Ascending aorta (tissue), 2 donors: ENCODE measurements around the gene ZNF512. TPM values are rescaled to one million over a fixed set of nuclear protein-coding genes. Genes with fewer than 3 reads are reported as not detected.

ENCODE experiments used
- DNase-seq, 2 donors: peaks; one replicate each; pipeline ENCODE4 v3.0.0-alpha.2; 2019; ENCODE audit warnings: low spot score in 2 of 2
- H3K27ac ChIP-seq, 2 donors: fragments of 200-600 bp; sonication (generic); one replicate each; pipeline ENCODE4 v1.5.1; 2016 to 2017; ENCODE audit warnings: mild to moderate bottlenecking in 1 of 2
- H3K27me3 ChIP-seq: fragments of 200-600 bp; sonication (generic); one replicate; pipeline ENCODE4 v1.5.1; 2017
- H3K36me3 ChIP-seq, 2 donors: fragments of 200-600 bp; sonication (generic); one replicate each; pipeline ENCODE4 v1.5.1; 2016
- H3K4me1 ChIP-seq, 2 donors: fragments of 200-600 bp; sonication (generic); one replicate each; pipeline ENCODE4 v1.5.1; 2016 to 2017; ENCODE audit warnings: mild to moderate bottlenecking in 1 of 2
- H3K4me3 ChIP-seq, 2 donors: fragments of 200-600 bp; sonication (generic); one replicate each; pipeline ENCODE4 v1.5.1; 2016 to 2017; ENCODE audit warnings: mild to moderate bottlenecking in 1 of 2
- H3K9me3 ChIP-seq, 2 donors: fragments of 200-600 bp; sonication (generic); one replicate each; pipeline ENCODE4 v1.5.1; 2016
- CTCF ChIP-seq, 3 experiments: fragments of 200-600 bp in 2 of 3; fragments of 450-650 bp in 1 of 3; sonication (generic) in 2 of 3; IDR thresholded peaks; one replicate each; pipeline ENCODE4 v1.5.1; 2016 to 2019; ENCODE audit warnings: antibody characterized with exemption in 3 of 3, mild to moderate bottlenecking in 1 of 3, moderate library complexity in 1 of 3
- intact Hi-C: fragments of 100-400 bp; cut with DNase I; formaldehyde crosslinking; loops from one replicate; pipeline ENCODE4 v1.15.1; 2023
- total RNA-seq: library from RNA; depleted of rRNA; stranded (reverse); fragments of >200 nt; gene quantifications from one replicate; pipeline ENCODE4 v1.1.0, GENCODE V29; 2016

ZNF512 gene
- total RNA-seq, 1 donor from 2014 or later: 64.8 TPM

DNA sequence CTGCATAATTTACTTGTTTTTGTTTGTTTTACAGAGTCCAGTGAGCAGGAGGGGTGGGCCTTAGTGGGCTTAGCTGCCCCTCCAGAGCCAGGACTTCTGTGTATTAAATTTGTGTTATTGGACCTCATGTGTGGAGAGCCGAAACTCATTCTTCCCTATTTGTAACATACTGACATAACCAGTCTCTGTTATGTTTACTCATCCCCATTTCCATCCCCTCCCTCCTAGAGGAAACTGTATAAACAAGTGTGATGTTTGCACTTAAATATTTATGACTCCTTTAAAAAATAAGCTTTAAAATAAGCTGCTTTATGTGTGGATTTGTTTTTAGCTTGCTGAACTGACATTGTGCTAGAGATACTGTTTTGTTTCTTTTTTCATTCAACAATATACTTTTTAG is 13.8 kb downstream of the ZNF512 start:
- H3K4me3 ChIP-seq: no peak overlapping the region
- H3K27ac ChIP-seq: no peak overlapping the region
- peaks cover 0 to 7% of the 10 kb centered on the region in 2 donors for H3K9me3 ChIP-seq
- no peak for TF ChIP-seq CTCF (IDR thresholded peaks at IDR 0.05)
- no peaks in the 10 kb centered on the region for H3K4me1 ChIP-seq
- intact Hi-C loops: no loop called here
- H3K27me3 ChIP-seq: no peaks in the 10 kb centered on the region
- H3K36me3 ChIP-seq: peaks cover 13 to 39% of the 10 kb centered on the region in 2 donors
- no peak for DNase-seq

DNA sequence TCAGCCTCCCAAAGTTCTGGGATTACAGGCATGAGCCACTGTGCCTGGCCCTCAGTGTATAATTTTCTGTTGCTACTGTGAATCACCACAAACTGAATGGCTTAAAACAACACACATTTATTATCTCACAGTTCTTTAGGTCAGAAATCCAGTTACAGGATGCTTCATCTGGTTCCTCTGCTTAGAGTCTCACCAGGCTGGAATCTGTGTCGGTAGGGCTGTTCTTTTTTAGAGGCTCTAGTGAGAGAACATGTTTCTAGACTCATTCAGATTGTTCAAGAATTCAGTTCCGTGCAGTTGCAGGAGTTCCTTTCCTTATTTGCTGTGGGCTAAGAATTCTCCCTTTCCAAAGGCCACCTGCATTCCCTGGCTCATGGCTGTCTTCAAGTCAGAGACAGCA is 23.8 kb downstream of the ZNF512 start:
- Histone ChIP-seq H3K9me3 (no peaks in the 10 kb centered on the region), H3K27me3 (no peaks in the 10 kb centered on the region), H3K4me3 (no peak overlapping the region), H3K36me3 (peaks cover 59 to 92% of the 10 kb centered on the region in 2 donors), H3K27ac (no peak overlapping the region), H3K4me1 (no peaks in the 10 kb centered on the region)
- DNase-seq: no peak
- intact Hi-C loops: no loop called here
- TF ChIP-seq CTCF (IDR thresholded peaks at IDR 0.05): no peak

GRCh38 chr2:27613985-27614384 is 31.1 kb downstream of the ZNF512 start:
- no peak for DNase-seq
- intact Hi-C loops: no loop called here
- no peak overlapping the region for H3K4me3 ChIP-seq
- H3K36me3 ChIP-seq: peaks cover 39 to 77% of the 10 kb centered on the region in 2 donors
- H3K27me3 ChIP-seq: no peaks in the 10 kb centered on the region
- no peaks in the 10 kb centered on the region for H3K4me1 ChIP-seq
- no peak for TF ChIP-seq CTCF (IDR thresholded peaks at IDR 0.05)
- H3K27ac ChIP-seq: no peak overlapping the region
- H3K9me3 ChIP-seq: no peaks in the 10 kb centered on the region

DNA sequence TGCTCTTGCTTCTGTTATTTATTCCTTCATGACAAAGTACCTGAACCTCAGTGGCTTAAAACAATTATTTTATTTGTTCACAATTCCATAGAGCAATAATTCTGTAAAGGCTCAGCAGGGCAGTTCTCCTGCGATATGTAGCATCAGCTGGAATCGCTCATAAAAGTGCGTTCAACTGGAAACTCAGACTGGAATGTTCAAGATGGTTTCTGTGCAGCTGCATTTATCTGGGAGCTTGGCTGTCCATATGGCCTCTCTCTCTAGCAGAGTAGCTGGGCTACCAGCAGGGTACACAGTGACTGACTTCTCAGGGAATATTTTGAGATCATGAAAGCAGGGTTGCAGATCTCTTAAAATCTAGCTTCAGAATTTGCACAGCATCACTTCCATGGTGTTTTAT is 32.5 kb downstream of the ZNF512 start:
- Histone ChIP-seq H3K36me3 (peaks cover 47 to 78% of the 10 kb centered on the region in 2 donors), H3K9me3 (no peaks in the 10 kb centered on the region), H3K4me1 (no peaks in the 10 kb centered on the region), H3K27ac (no peak overlapping the region), H3K27me3 (no peaks in the 10 kb centered on the region), H3K4me3 (no peak overlapping the region)
- no peak for DNase-seq
- intact Hi-C loops: no loop called here
- TF ChIP-seq CTCF (IDR thresholded peaks at IDR 0.05): no peak

DNA sequence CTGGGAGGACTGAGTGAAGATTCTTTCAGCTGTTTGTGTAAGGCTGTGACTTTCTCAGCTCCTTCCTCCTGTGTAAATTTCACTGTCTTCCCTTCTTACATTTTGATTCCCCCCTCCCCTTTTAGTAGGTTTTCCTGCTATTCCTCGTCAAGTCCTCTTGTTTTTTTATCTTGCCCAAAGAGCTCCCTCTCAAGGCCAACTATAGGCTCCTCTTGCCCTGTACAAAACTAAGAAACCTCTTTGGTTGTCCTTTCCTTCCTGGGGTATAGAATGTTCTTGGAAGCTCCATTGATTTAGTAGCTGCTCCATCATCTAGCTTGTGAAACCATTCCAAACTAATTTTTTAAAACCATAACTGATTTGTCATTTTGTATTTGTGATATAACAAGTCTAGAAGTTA is 38.7 kb downstream of the ZNF512 start:
- Histone ChIP-seq H3K27me3 (no peaks in the 10 kb centered on the region), H3K9me3 (no peaks in the 10 kb centered on the region), H3K36me3 (peaks cover 66 to 74% of the 10 kb centered on the region in 2 donors), H3K27ac (no peak overlapping the region), H3K4me3 (no peak overlapping the region), H3K4me1 (no peaks in the 10 kb centered on the region)
- TF ChIP-seq CTCF (IDR thresholded peaks at IDR 0.05): no peak
- intact Hi-C loops: no loop called here
- no peak for DNase-seq

DNA sequence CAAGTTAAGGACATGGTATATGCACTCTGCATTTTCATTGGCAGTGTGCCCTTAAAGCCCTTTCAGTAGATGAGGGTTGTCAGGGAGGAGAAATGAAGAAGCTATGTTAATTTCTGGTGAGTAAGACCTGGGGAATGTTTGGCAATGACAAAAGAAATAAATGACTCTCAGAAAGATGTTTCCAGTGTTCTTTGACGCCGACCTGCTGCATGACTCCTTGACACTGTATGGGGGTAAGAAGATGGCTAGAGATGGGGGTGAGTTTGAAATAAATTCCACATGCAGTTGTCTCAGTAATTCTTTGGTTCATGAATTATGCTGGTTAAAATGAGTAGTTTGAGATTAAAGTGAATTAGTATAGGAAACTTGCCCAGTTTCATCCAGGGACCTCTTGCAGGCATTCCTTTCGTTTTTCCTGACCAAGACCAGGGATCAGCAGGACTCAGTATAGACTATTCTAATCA is 40.1 kb downstream of the ZNF512 start:
- no peak overlapping the region for H3K27ac ChIP-seq
- TF ChIP-seq CTCF (IDR thresholded peaks at IDR 0.05): no peak
- no peak for DNase-seq
- H3K4me3 ChIP-seq: no peak overlapping the region
- H3K4me1 ChIP-seq: no peaks in the 10 kb centered on the region
- no peaks in the 10 kb centered on the region for H3K9me3 ChIP-seq
- H3K36me3 ChIP-seq: peaks cover 53 to 61% of the 10 kb centered on the region in 2 donors
- no peaks in the 10 kb centered on the region for H3K27me3 ChIP-seq
- intact Hi-C loops: no loop called here
